HUES48 (cell line): ENCODE data around the gene CARD11.

ENCODE experiments used
- H3K27ac ChIP-seq: one replicate; pipeline ENCODE4 v1.7.0; 2013; ENCODE audit warnings: low read depth, low read length, inconsistent platforms
- H3K27me3 ChIP-seq: 2 replicates; pipeline ENCODE4 v1.6.1; 2013; ENCODE audit warnings: mild to moderate bottlenecking, low read length; ENCODE audit not compliant: control insufficient read depth, insufficient read depth
- H3K36me3 ChIP-seq: 2 replicates; pipeline ENCODE4 v1.6.1; 2013; ENCODE audit warnings: low read length; ENCODE audit not compliant: control insufficient read depth, insufficient read depth
- H3K4me1 ChIP-seq: 2 replicates; pipeline ENCODE4 v1.6.1; 2013; ENCODE audit warnings: mild to moderate bottlenecking, low read length; ENCODE audit not compliant: control insufficient read depth, insufficient read depth
- H3K4me3 ChIP-seq: 2 replicates; pipeline ENCODE4 v1.5.1; 2013; ENCODE audit warnings: mild to moderate bottlenecking, low read depth, low read length
- H3K9ac ChIP-seq: 2 replicates; pipeline ENCODE4 v1.6.1; 2013; ENCODE audit warnings: mild to moderate bottlenecking, low read depth, low read length, moderate library complexity
- H3K9me3 ChIP-seq: 2 replicates; pipeline ENCODE4 v1.6.1; 2013; ENCODE audit warnings: low read length; ENCODE audit not compliant: control insufficient read depth, insufficient read depth

Gene CARD11

DNA sequence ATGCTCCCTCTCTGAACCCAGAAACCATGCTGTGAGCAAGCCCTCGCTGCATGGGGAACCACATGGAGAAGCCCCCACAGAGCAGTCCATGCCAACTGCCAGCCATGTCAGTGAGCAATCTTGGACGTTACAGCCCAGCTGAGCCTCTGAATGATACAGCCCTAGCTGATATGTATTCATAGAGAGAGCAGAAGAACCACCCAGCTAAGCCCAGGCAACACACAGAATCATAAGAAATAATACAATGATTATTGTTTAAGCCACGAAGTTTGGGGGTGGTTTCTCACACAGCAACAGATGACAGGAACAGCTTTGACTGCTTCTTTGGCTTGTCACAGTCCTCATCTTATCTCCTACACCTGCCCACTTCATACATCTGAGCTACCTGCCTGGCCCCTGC, 32.5 kb upstream of the CARD11 start:
- H3K4me1 ChIP-seq = peaks cover 4% of the 10 kb centered on the region; the same call in 1 of the 2 replicates
- H3K9me3 ChIP-seq = no peaks in the 10 kb centered on the region
- no peak overlapping the region for H3K9ac ChIP-seq
- H3K36me3 ChIP-seq = no peaks in the 10 kb centered on the region
- H3K27ac ChIP-seq = no peak overlapping the region
- H3K27me3 ChIP-seq = no peaks in the 10 kb centered on the region
- no peak overlapping the region for H3K4me3 ChIP-seq

- Histone ChIP-seq H3K36me3 (no peaks in the 10 kb centered on the region), H3K9me3 (no peaks in the 10 kb centered on the region), H3K4me1 (peaks cover 4% of the 10 kb centered on the region; the same call in 1 of the 2 replicates), H3K4me3 (no peak overlapping the region), H3K9ac (no peak overlapping the region), H3K27ac (no peak overlapping the region), H3K27me3 (no peaks in the 10 kb centered on the region)
Measured at GRCh38 chr7:3075441-3075840, 31.8 kb upstream of the CARD11 start.

- H3K27ac ChIP-seq = no peak overlapping the region
- H3K9me3 ChIP-seq = no peaks in the 10 kb centered on the region
- H3K4me3 ChIP-seq = no peak overlapping the region
- peaks cover 8% of the 10 kb centered on the region; the same call in 1 of the 2 replicates for H3K4me1 ChIP-seq
- H3K9ac ChIP-seq = no peak overlapping the region
- H3K27me3 ChIP-seq = no peaks in the 10 kb centered on the region
- no peaks in the 10 kb centered on the region for H3K36me3 ChIP-seq
Measured at GRCh38 chr7:3074459-3074821, 30.8 kb upstream of the CARD11 start.

DNA sequence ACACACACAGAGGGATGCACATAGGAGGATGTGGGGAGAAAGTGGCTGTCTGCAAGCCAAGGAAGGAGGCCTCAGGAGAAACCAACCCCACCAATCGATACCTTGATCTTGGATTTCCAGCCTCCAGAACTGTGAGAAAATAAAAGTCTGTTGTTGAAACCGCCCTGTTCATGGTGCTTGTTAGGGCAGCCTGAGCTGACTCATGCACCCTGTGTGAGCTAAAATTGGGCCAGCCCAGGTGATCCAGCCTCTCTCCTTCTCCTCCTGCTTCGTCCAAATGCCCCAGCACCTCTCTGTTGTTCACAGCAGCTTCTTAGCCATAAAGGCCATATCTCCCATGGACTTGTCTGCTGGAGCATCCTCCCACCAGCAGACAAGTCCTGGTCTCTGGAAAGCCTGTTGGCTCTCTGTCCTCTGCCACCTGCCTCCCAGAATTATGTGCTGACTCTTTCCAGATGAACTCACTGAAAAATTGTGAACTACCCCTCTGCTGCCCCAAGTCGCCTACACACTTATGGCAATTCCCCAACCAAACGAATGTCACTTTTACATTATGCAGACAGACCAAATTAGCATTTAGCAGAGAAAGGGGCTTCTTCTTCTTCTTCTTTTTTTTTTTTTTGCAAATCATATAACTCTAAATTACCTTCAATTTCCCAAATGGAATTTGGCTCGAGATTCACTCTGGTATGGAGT, 30.2 kb upstream of the CARD11 start:
- Histone ChIP-seq H3K9me3 (no peaks in the 10 kb centered on the region), H3K4me3 (no peak overlapping the region), H3K27ac (no peak overlapping the region), H3K9ac (no peak overlapping the region), H3K27me3 (no peaks in the 10 kb centered on the region), H3K4me1 (peaks cover 8% of the 10 kb centered on the region; the same call in 1 of the 2 replicates), H3K36me3 (no peaks in the 10 kb centered on the region)

- no peak overlapping the region for H3K4me3 ChIP-seq
- no peaks in the 10 kb centered on the region for H3K36me3 ChIP-seq
- no peak overlapping the region for H3K27ac ChIP-seq
- no peaks in the 10 kb centered on the region for H3K27me3 ChIP-seq
- H3K4me1 ChIP-seq = peaks cover 8% of the 10 kb centered on the region; the same call in 1 of the 2 replicates
- H3K9me3 ChIP-seq = no peaks in the 10 kb centered on the region
- H3K9ac ChIP-seq = no peak overlapping the region
Measured at GRCh38 chr7:3070908-3071307, 27.2 kb upstream of the CARD11 start.

GRCh38 chr7:3069771-3070449, 26.2 kb upstream of the CARD11 start:
- H3K9me3 ChIP-seq = no peaks in the 10 kb centered on the region
- no peaks in the 10 kb centered on the region for H3K36me3 ChIP-seq
- no peak overlapping the region for H3K27ac ChIP-seq
- no peak overlapping the region for H3K9ac ChIP-seq
- H3K4me1 ChIP-seq = peaks cover 10% of the 10 kb centered on the region; the same call in 1 of the 2 replicates
- H3K27me3 ChIP-seq = no peaks in the 10 kb centered on the region
- no peak overlapping the region for H3K4me3 ChIP-seq

- H3K27ac ChIP-seq = no peak overlapping the region
- H3K4me3 ChIP-seq = no peak overlapping the region
- no peaks in the 10 kb centered on the region for H3K36me3 ChIP-seq
- no peaks in the 10 kb centered on the region for H3K9me3 ChIP-seq
- peaks cover 7% of the 10 kb centered on the region; the same call in 1 of the 2 replicates for H3K4me1 ChIP-seq
- no peak overlapping the region for H3K9ac ChIP-seq
- no peaks in the 10 kb centered on the region for H3K27me3 ChIP-seq
Measured at GRCh38 chr7:3068530-3068929, 24.9 kb upstream of the CARD11 start.

- H3K4me3 ChIP-seq = no peak overlapping the region
- H3K9me3 ChIP-seq = no peaks in the 10 kb centered on the region
- peaks cover 7% of the 10 kb centered on the region; the same call in 1 of the 2 replicates for H3K4me1 ChIP-seq
- H3K9ac ChIP-seq = no peak overlapping the region
- no peak overlapping the region for H3K27ac ChIP-seq
- no peaks in the 10 kb centered on the region for H3K36me3 ChIP-seq
- H3K27me3 ChIP-seq = no peaks in the 10 kb centered on the region
Measured at GRCh38 chr7:3067606-3068380, 24.1 kb upstream of the CARD11 start.

- Histone ChIP-seq H3K9ac (no peak overlapping the region), H3K27me3 (no peaks in the 10 kb centered on the region), H3K4me1 (peaks cover 7% of the 10 kb centered on the region; the same call in 1 of the 2 replicates)
Measured at GRCh38 chr7:3067193-3067592, 23.5 kb upstream of the CARD11 start.

DNA sequence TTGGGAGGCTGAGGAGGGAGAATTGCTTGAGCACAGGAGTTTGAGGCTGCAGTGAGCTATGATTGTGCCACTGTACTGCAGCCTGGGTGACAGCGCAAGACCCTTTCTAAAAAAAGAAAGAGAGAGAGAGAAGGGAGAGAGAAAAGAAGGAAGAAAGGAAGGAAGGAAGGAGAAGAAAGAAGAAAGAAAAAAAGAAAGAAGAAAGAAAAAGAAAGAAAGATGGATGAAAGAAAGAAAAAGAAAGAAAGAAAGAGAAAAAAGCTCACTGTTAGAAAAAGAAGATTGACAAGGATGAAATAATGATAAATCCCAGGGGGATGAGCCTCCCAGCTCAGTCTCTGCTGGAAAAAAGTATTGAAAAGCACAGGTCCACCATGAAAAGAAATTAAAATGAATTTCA, 22.8 kb upstream of the CARD11 start:
- Histone ChIP-seq H3K9ac (no peak overlapping the region), H3K4me3 (no peak overlapping the region), H3K36me3 (no peaks in the 10 kb centered on the region), H3K27me3 (no peaks in the 10 kb centered on the region), H3K9me3 (no peaks in the 10 kb centered on the region), H3K4me1 (peaks cover 7% of the 10 kb centered on the region; the same call in 1 of the 2 replicates), H3K27ac (no peak overlapping the region)

More at GRCh38 chr7:3067193-3067592, 23.5 kb upstream of the CARD11 start:
- Histone ChIP-seq H3K27ac (no peak overlapping the region), H3K36me3 (no peaks in the 10 kb centered on the region), H3K4me3 (no peak overlapping the region), H3K9me3 (no peaks in the 10 kb centered on the region)
